Measurements from ENCODE around the gene GRHL1. TPM values are rescaled to one million over a fixed set of nuclear protein-coding genes. Genes with fewer than 3 reads are reported as not detected.
A peak's percentile ranks its signal among the peaks of the same experiment; 100 is the strongest.

GRHL1 gene
- total and polyA plus RNA-seq, 4 donors: 3.6 to 13.7 (median 6.1) TPM

DNA sequence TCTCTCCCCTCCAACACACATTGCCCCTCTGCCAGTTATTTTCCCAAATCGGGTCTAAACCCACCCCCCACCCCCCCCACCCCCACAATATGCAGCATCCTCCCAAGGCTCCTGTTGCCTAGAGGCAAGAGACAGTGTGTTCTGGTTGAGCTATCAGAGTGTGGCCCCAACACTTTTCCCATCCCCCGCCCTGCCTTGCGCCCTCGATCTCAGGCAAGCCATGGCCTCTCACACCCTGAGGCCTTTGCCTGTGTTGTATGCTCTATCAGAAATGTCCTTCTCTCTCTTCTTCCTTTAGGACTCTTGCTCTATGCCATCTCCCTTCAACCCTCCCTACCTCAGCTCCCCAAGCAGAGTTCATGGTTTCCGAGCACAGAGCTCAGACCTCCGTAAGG lies 9.5 kb upstream of the GRHL1 start:
- no peak overlapping the region for H3K27ac ChIP-seq (ENCODE audit: low read depth in 1 of 2, low read length in 2 of 2)
- H3K9ac ChIP-seq (ENCODE audit: low read depth in 1 of 2, low read length in 2 of 2): no peak overlapping the region
- H3K36me3 ChIP-seq (ENCODE audit: control insufficient read depth in 4 of 4, insufficient read depth in 3 of 4, low read depth in 1 of 4, low read length in 3 of 4): no peaks in the 10 kb centered on the region
- TF ChIP-seq FOXA2 (IDR thresholded peaks at IDR 0.05) (no peak), GABPA (IDR thresholded peaks at IDR 0.05 in 1 of 2, conservative IDR thresholded peaks at IDR 0.05 in 1 of 2) (no peak), HNF4A (conservative IDR thresholded peaks at IDR 0.05) (no peak), FOXA1 (IDR thresholded peaks at IDR 0.05) (no peak), RAD21 (IDR thresholded peaks at IDR 0.05) (no peak), TAF1 (conservative IDR thresholded peaks at IDR 0.05) (no peak), YY1 (IDR thresholded peaks at IDR 0.05) (no peak), CTCF (IDR thresholded peaks at IDR 0.05; ENCODE audit: low read depth, low read length, missing input control) (no peak), JUND (IDR thresholded peaks at IDR 0.05) (no peak), EGR1 (IDR thresholded peaks at IDR 0.05; ENCODE audit: low read depth in 2 of 2) (no peak), HNF4G (IDR thresholded peaks at IDR 0.05) (no peak)
- TF ChIP-seq, protein P1, sequence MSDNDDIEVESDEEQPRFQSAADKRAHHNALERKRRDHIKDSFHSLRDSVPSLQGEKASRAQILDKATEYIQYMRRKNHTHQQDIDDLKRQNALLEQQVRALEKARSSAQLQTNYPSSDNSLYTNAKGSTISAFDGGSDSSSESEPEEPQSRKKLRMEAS (IDR thresholded peaks at IDR 0.05): no peak
- TF ChIP-seq, protein P2, sequence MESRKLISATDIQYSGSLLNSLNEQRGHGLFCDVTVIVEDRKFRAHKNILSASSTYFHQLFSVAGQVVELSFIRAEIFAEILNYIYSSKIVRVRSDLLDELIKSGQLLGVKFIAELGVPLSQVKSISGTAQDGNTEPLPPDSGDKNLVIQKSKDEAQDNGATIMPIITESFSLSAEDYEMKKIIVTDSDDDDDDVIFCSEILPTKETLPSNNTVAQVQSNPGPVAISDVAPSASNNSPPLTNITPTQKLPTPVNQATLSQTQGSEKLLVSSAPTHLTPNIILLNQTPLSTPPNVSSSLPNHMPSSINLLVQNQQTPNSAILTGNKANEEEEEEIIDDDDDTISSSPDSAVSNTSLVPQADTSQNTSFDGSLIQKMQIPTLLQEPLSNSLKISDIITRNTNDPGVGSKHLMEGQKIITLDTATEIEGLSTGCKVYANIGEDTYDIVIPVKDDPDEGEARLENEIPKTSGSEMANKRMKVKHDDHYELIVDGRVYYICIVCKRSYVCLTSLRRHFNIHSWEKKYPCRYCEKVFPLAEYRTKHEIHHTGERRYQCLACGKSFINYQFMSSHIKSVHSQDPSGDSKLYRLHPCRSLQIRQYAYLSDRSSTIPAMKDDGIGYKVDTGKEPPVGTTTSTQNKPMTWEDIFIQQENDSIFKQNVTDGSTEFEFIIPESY (IDR thresholded peaks at IDR 0.05): no peak
- H3K9me3 ChIP-seq (ENCODE audit: control insufficient read depth in 4 of 4, low read length in 3 of 4): no peaks in the 10 kb centered on the region
- H3K4me3 ChIP-seq (ENCODE audit: low read depth in 1 of 3, low read length in 3 of 3): no peak overlapping the region
- H3K27me3 ChIP-seq (ENCODE audit: control insufficient read depth in 4 of 4, insufficient read depth in 4 of 4, low read length in 3 of 4): no peaks in the 10 kb centered on the region
- WGBS: 72% methylated on average over 6 of the region's 6 CpGs
- no peak for DNase-seq (ENCODE audit: low spot score)
- no peaks in the 10 kb centered on the region for H3K4me1 ChIP-seq (ENCODE audit: control insufficient read depth in 4 of 4, insufficient read depth in 4 of 4, low read length in 3 of 4)

DNA sequence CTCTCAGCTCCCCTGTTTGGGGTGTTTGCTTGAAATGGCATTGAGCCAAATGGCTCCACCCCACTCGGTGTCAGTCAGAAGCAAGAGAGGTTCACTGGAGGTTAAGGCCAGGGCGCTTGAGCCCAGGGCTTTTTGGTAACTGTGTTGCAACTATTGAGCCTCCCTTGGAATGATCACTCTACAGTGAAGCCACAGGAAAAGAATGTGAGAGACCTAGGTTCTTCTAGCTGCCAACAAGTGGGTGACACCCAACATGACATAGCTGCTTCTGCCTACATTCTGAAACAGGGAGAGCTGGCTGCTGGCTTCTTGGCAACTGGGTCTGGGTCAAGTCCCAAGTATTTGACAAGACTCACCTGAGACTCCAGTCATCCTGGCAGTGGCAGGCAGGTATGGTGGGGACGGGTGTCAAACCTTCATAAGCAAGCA lies 7.1 kb upstream of the GRHL1 start:
- peak; percentile 52 for DNase-seq (ENCODE audit: low spot score)
- WGBS: 54% methylated on average over 3 of the region's 3 CpGs
- TF ChIP-seq RAD21 (IDR thresholded peaks at IDR 0.05): no peak
- TF ChIP-seq, protein P3, sequence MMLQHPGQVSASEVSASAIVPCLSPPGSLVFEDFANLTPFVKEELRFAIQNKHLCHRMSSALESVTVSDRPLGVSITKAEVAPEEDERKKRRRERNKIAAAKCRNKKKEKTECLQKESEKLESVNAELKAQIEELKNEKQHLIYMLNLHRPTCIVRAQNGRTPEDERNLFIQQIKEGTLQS (IDR thresholded peaks at IDR 0.05): no peak
- TF ChIP-seq, protein P2 (IDR thresholded peaks at IDR 0.05): no peak
- no peak for TF ChIP-seq JUND (IDR thresholded peaks at IDR 0.05)
- TF ChIP-seq, protein P1 (IDR thresholded peaks at IDR 0.05): no peak
- no peak for TF ChIP-seq CTCF (IDR thresholded peaks at IDR 0.05; ENCODE audit: low read depth, low read length, missing input control)
- TF ChIP-seq FOXA1 (IDR thresholded peaks at IDR 0.05): no peak
- TF ChIP-seq TAF1 (conservative IDR thresholded peaks at IDR 0.05): no peak
- TF ChIP-seq FOXA2 (IDR thresholded peaks at IDR 0.05): no peak
- no peak for TF ChIP-seq GABPA (IDR thresholded peaks at IDR 0.05 in 1 of 2, conservative IDR thresholded peaks at IDR 0.05 in 1 of 2)
- TF ChIP-seq HNF4A (conservative IDR thresholded peaks at IDR 0.05): no peak
- TF ChIP-seq RXRA (IDR thresholded peaks at IDR 0.05): no peak
- TF ChIP-seq YY1 (IDR thresholded peaks at IDR 0.05): no peak
- no peak for TF ChIP-seq NR2F2 (IDR thresholded peaks at IDR 0.05)
- TF ChIP-seq HNF4G (IDR thresholded peaks at IDR 0.05): no peak
- TF ChIP-seq SP1 (IDR thresholded peaks at IDR 0.05): no peak
- TF ChIP-seq, protein P4, sequence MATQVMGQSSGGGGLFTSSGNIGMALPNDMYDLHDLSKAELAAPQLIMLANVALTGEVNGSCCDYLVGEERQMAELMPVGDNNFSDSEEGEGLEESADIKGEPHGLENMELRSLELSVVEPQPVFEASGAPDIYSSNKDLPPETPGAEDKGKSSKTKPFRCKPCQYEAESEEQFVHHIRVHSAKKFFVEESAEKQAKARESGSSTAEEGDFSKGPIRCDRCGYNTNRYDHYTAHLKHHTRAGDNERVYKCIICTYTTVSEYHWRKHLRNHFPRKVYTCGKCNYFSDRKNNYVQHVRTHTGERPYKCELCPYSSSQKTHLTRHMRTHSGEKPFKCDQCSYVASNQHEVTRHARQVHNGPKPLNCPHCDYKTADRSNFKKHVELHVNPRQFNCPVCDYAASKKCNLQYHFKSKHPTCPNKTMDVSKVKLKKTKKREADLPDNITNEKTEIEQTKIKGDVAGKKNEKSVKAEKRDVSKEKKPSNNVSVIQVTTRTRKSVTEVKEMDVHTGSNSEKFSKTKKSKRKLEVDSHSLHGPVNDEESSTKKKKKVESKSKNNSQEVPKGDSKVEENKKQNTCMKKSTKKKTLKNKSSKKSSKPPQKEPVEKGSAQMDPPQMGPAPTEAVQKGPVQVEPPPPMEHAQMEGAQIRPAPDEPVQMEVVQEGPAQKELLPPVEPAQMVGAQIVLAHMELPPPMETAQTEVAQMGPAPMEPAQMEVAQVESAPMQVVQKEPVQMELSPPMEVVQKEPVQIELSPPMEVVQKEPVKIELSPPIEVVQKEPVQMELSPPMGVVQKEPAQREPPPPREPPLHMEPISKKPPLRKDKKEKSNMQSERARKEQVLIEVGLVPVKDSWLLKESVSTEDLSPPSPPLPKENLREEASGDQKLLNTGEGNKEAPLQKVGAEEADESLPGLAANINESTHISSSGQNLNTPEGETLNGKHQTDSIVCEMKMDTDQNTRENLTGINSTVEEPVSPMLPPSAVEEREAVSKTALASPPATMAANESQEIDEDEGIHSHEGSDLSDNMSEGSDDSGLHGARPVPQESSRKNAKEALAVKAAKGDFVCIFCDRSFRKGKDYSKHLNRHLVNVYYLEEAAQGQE (IDR thresholded peaks at IDR 0.05): no peak
- TF ChIP-seq EGR1 (IDR thresholded peaks at IDR 0.05; ENCODE audit: low read depth in 2 of 2): no peak

More for the DNA sequence above, 7.1 kb upstream of the GRHL1 start:
- Histone ChIP-seq H3K9me3 (ENCODE audit: control insufficient read depth in 4 of 4, low read length in 3 of 4) (no peaks in the 10 kb centered on the region), H3K27me3 (ENCODE audit: control insufficient read depth in 4 of 4, insufficient read depth in 4 of 4, low read length in 3 of 4) (no peaks in the 10 kb centered on the region), H3K9ac (ENCODE audit: low read depth in 1 of 2, low read length in 2 of 2) (no peak overlapping the region), H3K4me3 (ENCODE audit: low read depth in 1 of 3, low read length in 3 of 3) (no peak overlapping the region), H3K36me3 (ENCODE audit: control insufficient read depth in 4 of 4, insufficient read depth in 3 of 4, low read depth in 1 of 4, low read length in 3 of 4) (no peaks in the 10 kb centered on the region), H3K27ac (ENCODE audit: low read depth in 1 of 2, low read length in 2 of 2) (no peak overlapping the region), H3K4me1 (ENCODE audit: control insufficient read depth in 4 of 4, insufficient read depth in 4 of 4, low read length in 3 of 4) (no peaks in the 10 kb centered on the region)

Measured in liver (tissue), 9 donors.